ENCODE data around the gene DCAF12. TPM values are rescaled to one million over a fixed set of nuclear protein-coding genes. Genes with fewer than 3 reads are reported as not detected.

DCAF12 gene
- total and polyA plus RNA-seq, 2 of the 13 experiments (the other 11 are each of a cell fraction or from before 2014, with no cell fraction given) = 26.8 to 37.4 TPM

DNA sequence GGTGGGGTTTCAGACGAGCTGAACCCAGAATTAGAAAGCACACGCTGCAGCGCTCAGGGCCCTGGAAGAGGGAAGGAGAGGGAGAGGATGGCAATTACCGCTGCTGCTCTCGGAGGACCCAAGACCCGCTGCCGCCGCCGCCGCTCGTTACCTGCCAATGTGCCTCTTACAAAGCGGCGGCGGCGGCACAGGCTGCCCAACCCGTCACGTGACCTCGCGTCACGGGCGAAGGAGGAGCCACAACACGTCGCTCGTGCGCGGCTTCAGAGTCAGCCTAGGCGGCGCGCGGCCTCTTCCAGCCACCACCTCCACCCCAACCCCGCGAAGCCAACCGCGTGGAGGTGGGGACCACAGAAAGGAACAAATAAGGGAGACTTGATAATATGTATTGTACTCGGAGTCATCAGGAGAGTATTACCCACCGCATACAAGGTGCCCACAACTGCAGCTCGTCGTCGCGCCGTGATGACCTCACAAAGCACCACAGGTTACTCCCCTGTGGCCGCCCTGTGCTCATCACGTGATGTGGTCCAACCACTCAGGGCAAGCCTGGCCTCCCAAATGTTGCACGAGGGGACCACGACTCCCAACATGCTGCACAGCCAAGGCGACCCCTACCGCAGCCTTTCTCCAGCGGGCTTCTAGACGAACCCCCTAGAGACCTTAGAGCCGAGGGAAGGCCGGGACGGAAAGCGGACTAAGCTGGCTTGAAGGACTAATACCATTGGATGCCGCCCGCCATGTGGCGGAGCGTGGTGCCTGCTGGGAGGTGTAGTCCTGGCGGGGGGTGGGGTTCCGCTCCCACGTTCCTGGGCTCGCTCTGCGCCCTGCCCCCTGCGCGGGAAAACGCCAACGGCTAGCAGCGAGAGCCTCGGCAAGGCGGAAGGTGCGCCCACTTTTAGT lies 77.5 kb downstream of the DCAF12 start, which contains the start of gene UBAP2 (continued):
- TF ChIP-seq HOXA7 (CRISPR knock-in tag; IDR thresholded peaks at IDR 0.05) (peak; percentile 59; the same call in 1 of the 2 replicates), ZSCAN20 (CRISPR knock-in tag; IDR thresholded peaks at IDR 0.05; ENCODE audit: borderline replicate concordance) (peak; percentile 85)

- H3K4me1 ChIP-seq (ENCODE audit: insufficient read depth, low read length) = peaks cover 36% of the 10 kb centered on the region
- DNase-seq (ENCODE audit: low spot score) (peak; percentile 29), ATAC-seq (peak; percentile 57), FAIRE-seq (peak; percentile 50)
- under 1% methylated on average over 29 of the region's 29 CpGs for WGBS (ENCODE audit: low lambda C conversion rate)
- peak overlapping the region; percentile 90 for H3K27ac ChIP-seq (ENCODE audit: extremely low read length, insufficient read depth, low read length)
- peaks cover 5% of the 10 kb centered on the region; the same call in 1 of the 2 replicates for H4K20me1 ChIP-seq (ENCODE audit: insufficient read depth, low read length)
- no peaks in the 10 kb centered on the region for H3K9me3 ChIP-seq (ENCODE audit: low read length)
- intact Hi-C loops (cut with micrococcal nuclease; ENCODE audit: unreplicated experiment) (no loop called here), in situ Hi-C loops (cut with HindIII; ENCODE audit: extremely low pct_ligation_motif_present, low pct_unique_long_range_greater_than_20kb) (no loop called here)
- H3K36me3 ChIP-seq (replicated peaks in 1 of 2; ENCODE audit: control insufficient read depth in 1 of 2, insufficient read depth in 2 of 2, low read length in 2 of 2) = peaks cover 0 to under 1% of the 10 kb centered on the region in 2 experiments; a peak in 2 of 5 replicates
- no peak overlapping the region for H2AFZ ChIP-seq (ENCODE audit: low read length)
- ChIA-PET CTCF (ENCODE audit: low intra/inter-chr PET ratio, low total read pairs) (no interaction called here), POLR2A (interaction anchor here (0.7 to 3.7 kb wide), 17 partner anchors 10 to 333 kb away, joined by 3 to 63 read pairs (median 4); partner anchors contain the start of gene UBAP1)
- peak overlapping the region; percentile 82 for H3K4me2 ChIP-seq (ENCODE audit: low read depth, low read length)
- peak overlapping the region; percentile 97 for H3K9ac ChIP-seq (ENCODE audit: insufficient read depth, low read depth, low read length)
- H3K4me3 ChIP-seq (replicated peaks in 1 of 3; ENCODE audit: insufficient read depth in 1 of 3, low read depth in 2 of 3, low read length in 3 of 3) = peak overlapping the region; percentile 92 to 94 (median 94)
- H3K27me3 ChIP-seq (ENCODE audit: control insufficient read depth in 1 of 2, insufficient read depth in 2 of 2, low read length in 2 of 2) = no peaks in the 10 kb centered on the region; a peak in 1 of 5 replicates
- BruUV-seq (replicated peaks) = TSS peak; percentile 69
- H3K79me2 ChIP-seq (ENCODE audit: insufficient read depth, low read length) = peaks cover 52% of the 10 kb centered on the region
- no peak for TF ChIP-seq ZNF10 (CRISPR knock-in tag; IDR thresholded peaks at IDR 0.05; ENCODE audit: borderline replicate concordance, low read depth)
- TF ChIP-seq FOXC1 (CRISPR knock-in tag; IDR thresholded peaks at IDR 0.05; ENCODE audit: borderline replicate concordance) = no peak
- no peak for TF ChIP-seq GZF1 (CRISPR knock-in tag; IDR thresholded peaks at IDR 0.05)
- no peak for TF ChIP-seq GATAD2A (CRISPR knock-in tag; IDR thresholded peaks at IDR 0.05)
- no peak for TF ChIP-seq TCF7 (IDR thresholded peaks at IDR 0.05; ENCODE audit: low read depth)
- TF ChIP-seq HOXA5 (CRISPR knock-in tag; IDR thresholded peaks at IDR 0.05) = no peak
- TF ChIP-seq PHB2 (IDR thresholded peaks at IDR 0.05; ENCODE audit: partially characterized antibody) = no peak
- TF ChIP-seq ZGPAT (CRISPR knock-in tag; IDR thresholded peaks at IDR 0.05) = no peak
- TF ChIP-seq YY1 (IDR thresholded peaks at IDR 0.05; ENCODE audit: insufficient read depth, insufficient replicate concordance, low read depth, low read length) = no peak
- TF ChIP-seq ZSCAN22 (CRISPR knock-in tag; IDR thresholded peaks at IDR 0.05) = 0 out of 2 replicates have a peak, but pooled peaks have one; percentile 2
- TF ChIP-seq MEF2D (CRISPR knock-in tag; IDR thresholded peaks at IDR 0.05) = no peak
- TF ChIP-seq ONECUT2 (CRISPR knock-in tag; IDR thresholded peaks at IDR 0.05) = no peak
- TF ChIP-seq ATAD3A (CRISPR knock-in tag; IDR thresholded peaks at IDR 0.05) = no peak
- TF ChIP-seq TBX3 (IDR thresholded peaks at IDR 0.05; ENCODE audit: borderline replicate concordance) = no peak
- TF ChIP-seq ZNF7 (CRISPR knock-in tag; IDR thresholded peaks at IDR 0.05) = no peak
- TF ChIP-seq ETV5 (CRISPR knock-in tag; IDR thresholded peaks at IDR 0.05; ENCODE audit: borderline replicate concordance) = no peak
- TF ChIP-seq ZNF768 (CRISPR knock-in tag; IDR thresholded peaks at IDR 0.05) = peak; percentile 25; the same call in 1 of the 2 replicates
- no peak for TF ChIP-seq KDM3A (CRISPR knock-in tag; IDR thresholded peaks at IDR 0.05; ENCODE audit: low read depth)
- TF ChIP-seq NR2C2 (CRISPR knock-in tag; IDR thresholded peaks at IDR 0.05; ENCODE audit: borderline replicate concordance) = no peak
Measured at GRCh38 chr9:34047864-34048726, 78.4 kb downstream of the DCAF12 start.
